ENCODE measurements around the gene SMG6.
A peak's percentile ranks its signal among the peaks of the same experiment; 100 is the strongest.

Gene SMG6

DNA sequence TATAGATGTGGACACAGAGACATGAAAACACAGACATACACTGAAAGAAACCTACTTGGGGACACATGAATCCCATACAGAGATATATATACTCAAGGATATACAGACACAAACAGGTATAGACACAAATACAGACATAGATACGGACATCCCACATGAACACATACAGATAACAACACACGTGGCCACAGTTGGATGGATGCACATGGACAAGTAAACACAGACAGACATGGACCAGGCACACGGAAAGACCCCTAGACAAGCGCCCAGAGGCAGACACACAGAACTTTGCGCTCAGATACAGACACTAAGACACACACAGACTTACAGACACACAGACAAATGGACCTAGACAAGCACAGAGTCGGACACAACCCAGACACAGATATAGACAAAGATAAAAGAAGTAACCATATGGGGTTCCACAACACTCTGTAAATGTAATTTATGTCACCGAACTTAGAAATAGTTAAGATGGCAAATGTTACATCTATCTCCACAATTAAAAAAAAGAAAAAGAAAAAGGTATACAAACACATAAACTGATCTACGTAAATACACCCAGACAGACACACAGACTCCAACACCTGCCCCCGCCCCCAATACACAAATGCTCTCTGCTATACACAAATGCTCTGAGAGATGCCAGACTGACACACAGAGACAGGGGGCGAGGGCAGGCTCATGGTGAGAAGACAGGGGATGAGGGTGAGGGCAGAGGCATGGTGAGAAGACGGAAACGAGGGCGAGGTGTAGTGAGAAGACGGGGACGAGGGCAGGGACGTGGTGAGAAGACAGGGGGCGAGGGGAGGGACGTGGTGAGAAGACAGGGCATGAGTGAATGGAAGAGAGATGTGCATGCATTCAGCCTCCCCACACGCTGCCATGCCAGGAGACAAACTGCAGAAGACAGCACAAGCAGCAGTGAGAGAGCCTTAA lies 118.3 kb downstream of the SMG6 start:
- no peak overlapping the region for H3K4me3 ChIP-seq (ENCODE audit: low read length)
- TF ChIP-seq, protein P1, sequence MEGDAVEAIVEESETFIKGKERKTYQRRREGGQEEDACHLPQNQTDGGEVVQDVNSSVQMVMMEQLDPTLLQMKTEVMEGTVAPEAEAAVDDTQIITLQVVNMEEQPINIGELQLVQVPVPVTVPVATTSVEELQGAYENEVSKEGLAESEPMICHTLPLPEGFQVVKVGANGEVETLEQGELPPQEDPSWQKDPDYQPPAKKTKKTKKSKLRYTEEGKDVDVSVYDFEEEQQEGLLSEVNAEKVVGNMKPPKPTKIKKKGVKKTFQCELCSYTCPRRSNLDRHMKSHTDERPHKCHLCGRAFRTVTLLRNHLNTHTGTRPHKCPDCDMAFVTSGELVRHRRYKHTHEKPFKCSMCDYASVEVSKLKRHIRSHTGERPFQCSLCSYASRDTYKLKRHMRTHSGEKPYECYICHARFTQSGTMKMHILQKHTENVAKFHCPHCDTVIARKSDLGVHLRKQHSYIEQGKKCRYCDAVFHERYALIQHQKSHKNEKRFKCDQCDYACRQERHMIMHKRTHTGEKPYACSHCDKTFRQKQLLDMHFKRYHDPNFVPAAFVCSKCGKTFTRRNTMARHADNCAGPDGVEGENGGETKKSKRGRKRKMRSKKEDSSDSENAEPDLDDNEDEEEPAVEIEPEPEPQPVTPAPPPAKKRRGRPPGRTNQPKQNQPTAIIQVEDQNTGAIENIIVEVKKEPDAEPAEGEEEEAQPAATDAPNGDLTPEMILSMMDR (conservative IDR thresholded peaks at IDR 0.05; ENCODE audit: low read depth, low read length), result no peak
- no peak for DNase-seq (ENCODE audit: low read depth)

DNA sequence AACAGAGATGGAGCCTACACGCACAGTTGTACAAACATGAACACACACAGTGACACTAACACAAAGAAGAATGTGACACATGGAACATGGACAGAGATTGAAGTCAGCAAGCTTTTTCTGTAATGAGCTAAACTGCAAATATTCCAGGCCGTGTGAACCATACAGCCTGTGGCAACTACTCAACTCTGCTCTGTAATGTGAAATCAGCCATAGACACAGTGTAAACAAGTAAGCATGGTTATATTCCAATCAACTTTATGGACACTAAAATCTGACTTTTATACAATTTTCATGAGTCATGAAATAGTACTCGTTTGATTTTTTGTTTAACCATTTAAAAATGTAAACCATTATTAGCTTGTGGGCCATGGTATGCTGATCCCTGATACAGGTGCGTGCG lies 120.2 kb downstream of the SMG6 start:
- no peak for DNase-seq (ENCODE audit: low read depth)
- H3K4me3 ChIP-seq (ENCODE audit: low read length), result no peak overlapping the region
- TF ChIP-seq, protein P1 (conservative IDR thresholded peaks at IDR 0.05; ENCODE audit: low read depth, low read length), result no peak

DNA sequence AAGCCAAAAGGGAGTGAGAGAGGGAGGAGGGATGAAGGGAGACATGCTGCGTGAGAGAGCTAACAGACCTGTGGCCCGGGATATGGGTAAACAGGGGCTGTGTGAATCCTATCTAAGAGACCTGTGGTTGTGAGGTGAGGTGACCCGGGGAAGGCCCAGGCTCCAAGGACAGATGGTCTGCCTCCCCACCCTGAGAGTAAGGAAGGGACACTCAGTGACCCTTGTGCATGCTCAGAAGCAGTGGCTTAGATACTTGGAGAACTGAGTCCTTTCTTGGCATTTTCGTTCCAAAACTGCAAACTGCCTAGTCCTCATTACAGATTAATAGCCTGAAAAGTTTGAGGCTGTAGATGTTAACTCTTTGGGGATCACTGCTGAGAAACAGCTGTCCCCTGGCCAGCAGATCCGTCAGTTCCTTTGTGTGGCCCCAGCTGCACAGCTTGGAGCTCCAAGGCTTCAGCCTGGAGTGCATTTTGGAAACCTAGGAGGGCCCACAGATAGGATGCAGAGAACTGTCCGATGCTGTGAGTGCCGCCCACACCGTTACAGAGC lies 121.6 kb downstream of the SMG6 start:
- no peak for DNase-seq (ENCODE audit: low read depth)
- H3K4me3 ChIP-seq (ENCODE audit: low read length), result no peak overlapping the region
- TF ChIP-seq, protein P1 (conservative IDR thresholded peaks at IDR 0.05; ENCODE audit: low read depth, low read length), result no peak

DNA sequence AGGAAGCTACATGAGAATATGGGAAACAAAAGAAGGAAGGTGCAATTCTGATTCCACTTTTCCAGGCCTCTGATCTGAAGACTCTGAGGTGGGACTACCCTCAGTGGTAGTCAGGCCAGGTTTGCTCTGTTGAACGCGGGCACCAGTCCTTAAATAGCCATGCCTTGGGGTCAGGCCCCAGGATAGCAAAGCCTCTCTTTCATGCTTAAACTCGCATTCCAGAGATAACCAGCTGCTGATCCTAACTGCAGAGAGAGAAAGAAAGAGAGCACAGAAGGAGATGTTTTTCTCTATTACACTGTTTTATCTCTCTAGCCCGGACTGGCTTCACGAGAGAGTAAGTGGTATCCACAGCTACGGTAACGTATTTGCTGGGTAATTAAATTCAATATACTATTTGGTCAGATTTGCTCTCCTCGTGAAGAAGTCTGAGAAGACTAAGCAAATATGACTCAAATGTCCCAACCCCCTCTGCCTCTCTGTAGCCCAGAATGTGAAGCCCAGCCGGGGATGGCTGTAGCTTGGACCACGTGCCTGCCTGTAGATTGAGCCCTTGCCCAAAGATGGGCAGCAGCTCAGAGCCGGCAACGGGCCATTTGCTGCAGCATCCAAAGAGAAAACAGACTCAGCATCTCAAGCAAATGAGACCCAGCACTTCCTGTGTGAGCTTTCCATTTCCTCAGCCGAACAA lies 122.2 kb downstream of the SMG6 start:
- TF ChIP-seq, protein P1 (conservative IDR thresholded peaks at IDR 0.05; ENCODE audit: low read depth, low read length), result no peak
- DNase-seq (ENCODE audit: low read depth), result peak; percentile 77

DNA sequence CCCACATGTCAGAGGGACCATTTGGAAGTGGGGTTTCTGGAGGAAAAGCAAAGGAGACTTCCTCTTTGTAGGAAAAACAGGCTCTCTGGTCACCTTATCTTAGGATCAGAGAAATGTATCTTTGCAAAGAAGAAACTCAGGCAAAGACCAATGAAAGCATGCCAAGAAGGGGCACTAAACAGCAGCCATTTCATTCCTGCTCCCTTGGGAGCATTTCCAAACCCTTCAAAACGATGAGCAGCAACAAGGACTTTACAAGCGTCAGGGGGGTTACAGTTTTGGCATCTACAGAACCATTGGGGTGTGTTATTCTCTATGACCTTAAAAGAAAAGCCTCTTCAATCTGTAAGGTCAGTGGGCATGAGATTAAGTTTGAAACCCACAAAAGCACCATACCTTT lies 122.8 kb downstream of the SMG6 start:
- no peak overlapping the region for H3K4me3 ChIP-seq (ENCODE audit: low read length)
- no peak for DNase-seq (ENCODE audit: low read depth)
- TF ChIP-seq, protein P1 (conservative IDR thresholded peaks at IDR 0.05; ENCODE audit: low read depth, low read length), result no peak

More for the DNA sequence above, 122.2 kb downstream of the SMG6 start:
- no peak overlapping the region for H3K4me3 ChIP-seq (ENCODE audit: low read length)

DNA sequence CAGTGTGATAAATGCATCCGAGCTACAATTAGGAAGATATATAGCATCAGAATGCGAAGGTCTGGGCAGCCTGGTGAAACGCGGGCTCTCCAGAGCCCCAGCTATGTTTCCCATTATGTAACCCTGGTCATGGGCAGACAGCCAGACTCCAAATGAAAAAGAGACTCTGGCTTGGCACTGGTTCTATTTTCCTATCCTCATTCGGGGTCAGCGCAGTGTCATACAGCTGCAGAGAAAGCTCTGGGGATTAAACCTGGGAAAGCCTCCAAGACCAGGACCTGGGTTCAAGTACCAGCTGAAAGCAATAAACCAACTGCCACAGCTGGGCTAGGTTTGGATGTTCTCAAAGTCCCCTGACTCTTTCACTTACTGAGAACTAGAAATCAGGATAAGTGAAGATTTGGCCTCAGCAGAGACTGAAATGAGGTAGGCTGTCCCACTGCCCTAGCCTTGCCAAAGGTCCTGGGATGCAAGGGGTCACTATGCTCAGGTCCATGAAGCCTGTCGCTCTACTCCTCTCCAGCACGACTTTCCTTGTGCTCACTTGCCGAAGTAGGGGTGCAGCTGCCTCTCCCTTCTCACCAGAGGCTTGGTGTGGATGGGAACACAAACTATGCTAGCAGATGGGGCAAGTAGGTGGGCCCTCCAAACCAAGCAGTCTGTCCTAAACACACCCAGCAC lies 123.8 kb downstream of the SMG6 start:
- DNase-seq (ENCODE audit: low read depth), result no peak
- no peak overlapping the region for H3K4me3 ChIP-seq (ENCODE audit: low read length)
- TF ChIP-seq, protein P1 (conservative IDR thresholded peaks at IDR 0.05; ENCODE audit: low read depth, low read length), result no peak

Data from retinal pigment epithelial cell (primary cell).